GM21447 (cell line): Measurements from ENCODE around the gene SLC7A5.
"Not testable (repeated sequence)": the region's sequence is repeated elsewhere in the genome, so short reads cannot be mapped to it uniquely, and the experiment has no call there.

Experiments used
- ATAC-seq: cut with Tn5 transposase; IDR thresholded peaks from one replicate; pipeline ENCODE4 v1.9.1; 2021; ENCODE audit not compliant: unreplicated experiment

SLC7A5 gene

DNA sequence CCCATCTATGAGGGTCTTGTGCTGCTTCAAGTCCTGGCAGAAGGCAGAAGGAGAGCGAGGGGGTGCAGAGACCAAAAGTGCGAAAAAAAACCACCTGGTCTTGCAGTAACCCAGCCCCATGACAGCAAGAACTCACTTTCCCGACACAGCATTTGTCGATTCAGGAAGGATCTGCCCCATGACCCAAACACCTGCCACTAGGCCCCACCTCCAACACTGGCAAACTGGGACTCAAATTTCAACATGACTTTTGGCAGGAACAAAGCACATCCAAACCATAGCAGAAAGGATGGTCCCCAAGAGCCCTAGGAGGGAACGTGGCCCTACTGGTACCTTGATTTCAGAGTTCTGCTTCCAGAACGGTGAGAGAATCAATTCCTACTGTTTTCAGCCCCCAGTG is 68.8 kb downstream of the SLC7A5 start:
- ATAC-seq = no peak

DNA sequence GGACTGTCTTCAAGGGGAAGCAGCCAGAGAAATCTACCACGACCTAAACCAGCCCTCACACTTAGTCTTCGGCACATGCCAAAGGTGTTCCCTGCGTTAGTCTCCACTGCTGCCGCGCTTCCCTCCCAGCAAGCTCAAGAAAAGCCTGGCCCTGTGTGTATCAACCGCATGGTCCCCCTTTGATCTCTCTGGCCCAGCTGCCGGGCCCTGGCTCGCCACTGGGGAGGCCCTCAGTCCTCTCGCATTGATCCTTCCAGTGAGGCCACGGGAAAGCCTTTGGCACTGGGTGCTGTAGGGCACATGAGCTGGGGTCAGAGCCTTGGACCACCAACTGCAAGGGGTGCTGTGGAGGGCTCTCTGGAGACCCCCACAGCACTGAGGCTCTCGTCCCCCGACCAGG is 74.0 kb downstream of the SLC7A5 start:
- ATAC-seq = no peak

DNA sequence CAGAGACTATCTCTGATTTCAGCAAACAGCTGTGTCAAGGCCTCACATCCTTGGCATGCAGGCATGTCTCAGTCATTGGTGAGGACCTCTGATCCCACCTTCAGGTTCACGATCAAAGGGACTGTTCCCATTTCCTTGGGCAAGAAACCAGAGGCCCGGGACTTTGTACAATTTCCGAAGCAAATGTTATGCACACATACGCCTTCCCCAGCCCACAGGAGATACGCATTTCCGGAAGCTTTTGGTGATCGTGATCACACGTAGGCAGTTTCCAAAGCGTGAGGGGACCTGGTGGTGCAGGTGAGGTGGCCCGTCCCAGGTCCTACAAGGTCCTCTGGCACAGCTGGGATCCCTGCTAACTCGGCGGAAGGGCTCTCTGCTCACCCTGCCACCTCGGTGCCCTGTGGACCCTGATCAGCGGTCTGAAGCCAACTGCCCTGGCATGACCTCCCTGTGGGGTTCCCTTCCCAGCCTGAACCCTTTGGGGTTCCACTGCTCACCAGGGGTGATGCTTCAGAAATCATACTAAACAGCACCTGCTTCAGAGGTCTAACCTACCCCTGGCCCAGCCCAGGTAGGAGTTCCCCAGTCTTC is 74.7 kb downstream of the SLC7A5 start:
- no peak for ATAC-seq

DNA sequence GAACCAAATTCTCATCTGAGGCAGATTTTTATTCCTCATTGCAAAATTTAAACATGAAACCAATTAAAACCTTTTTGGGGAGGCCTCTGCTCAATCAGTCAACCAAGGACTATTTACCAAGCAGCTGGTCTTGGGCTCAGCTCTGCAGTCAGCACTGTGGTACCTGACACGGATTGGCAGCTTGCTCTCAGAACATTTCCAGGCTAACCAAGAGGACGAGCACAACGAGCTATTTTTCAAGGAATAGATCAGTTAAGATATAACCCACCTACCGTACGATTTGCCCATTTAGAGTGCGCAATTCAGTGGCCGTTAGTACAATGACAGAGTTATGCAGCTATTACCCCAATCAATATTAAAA is 77.1 kb downstream of the SLC7A5 start:
- no peak for ATAC-seq

DNA sequence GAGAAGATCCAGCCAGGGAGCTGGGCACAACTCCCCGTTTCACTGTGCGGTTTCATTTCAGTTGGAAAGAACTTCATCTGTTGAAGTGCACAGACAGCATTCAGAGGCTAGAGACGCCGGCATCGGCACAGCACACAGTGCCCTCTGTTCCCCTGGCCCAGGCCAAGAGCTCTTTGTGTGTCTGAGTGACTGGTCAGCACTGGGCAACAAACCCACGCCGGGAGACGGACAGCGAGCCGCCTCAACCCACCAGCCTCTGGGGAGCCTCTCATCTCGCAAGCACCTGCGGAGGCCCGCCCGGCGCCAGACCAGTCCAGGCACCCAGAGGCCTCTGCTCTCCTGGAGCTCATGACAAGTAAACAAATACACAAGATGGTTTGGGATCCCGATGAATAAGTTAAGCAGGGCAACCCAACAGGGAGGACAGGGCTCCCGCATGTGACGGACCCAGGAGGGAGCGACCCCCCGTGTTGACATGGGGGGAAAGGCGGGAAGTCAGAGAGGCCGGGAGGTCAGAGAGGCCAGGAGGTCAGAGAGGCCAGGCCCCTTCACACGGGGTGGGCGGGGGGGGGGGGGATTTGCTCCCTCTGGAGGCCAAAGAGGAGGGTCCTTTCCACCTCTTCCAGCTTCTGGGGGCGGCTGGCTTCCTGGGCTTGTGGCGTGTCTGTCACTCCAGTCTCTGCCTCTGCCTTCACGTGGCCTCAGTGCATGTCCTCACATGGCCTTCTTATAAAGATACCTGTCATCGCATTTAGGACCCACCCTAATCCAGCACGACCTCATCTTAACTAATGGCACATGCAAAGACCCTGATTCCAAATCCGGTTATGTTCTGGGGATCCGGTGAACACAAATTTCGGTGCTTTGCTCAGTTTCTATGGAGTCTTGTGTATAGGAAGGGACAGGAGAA is 77.8 kb downstream of the SLC7A5 start:
- ATAC-seq = no peak

DNA sequence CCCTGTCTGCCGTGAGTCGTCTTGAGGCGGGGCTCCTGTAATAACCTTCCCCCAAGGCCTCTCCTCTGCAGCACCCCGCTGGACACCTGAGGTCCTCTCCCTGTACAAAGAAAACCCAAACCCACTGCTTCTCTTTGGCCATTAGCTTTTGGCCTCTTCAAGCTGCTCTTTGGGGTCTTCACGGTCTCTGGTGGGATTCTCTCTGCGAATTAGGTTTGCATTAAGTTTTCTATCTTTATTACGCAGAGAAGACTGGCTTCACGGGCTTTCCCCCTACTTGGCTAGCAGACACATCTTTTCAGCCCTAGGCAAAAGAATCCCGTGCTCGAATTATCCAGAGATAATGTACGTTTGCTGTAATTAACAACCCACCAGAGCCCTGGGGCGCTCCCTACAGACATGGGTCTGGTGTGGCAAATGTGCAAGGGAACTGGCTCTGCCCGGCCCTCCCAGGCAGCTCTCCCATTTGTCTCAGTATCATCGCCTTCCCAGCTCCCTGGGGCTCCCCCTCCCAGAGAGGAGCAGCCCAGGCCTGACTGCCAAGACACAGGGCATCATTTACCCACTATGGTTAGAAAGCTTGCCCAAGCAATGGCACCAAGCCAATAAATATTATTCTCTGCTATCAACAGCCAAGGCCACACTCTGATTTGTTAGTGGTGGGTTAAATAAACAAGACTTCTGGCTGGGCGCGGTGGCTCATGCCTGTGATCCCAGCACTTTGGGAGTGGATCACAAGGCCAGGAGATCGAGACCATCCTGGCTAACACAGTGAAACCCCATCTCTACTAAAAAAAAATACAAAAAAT is 78.8 kb downstream of the SLC7A5 start:
- no peak for ATAC-seq

DNA sequence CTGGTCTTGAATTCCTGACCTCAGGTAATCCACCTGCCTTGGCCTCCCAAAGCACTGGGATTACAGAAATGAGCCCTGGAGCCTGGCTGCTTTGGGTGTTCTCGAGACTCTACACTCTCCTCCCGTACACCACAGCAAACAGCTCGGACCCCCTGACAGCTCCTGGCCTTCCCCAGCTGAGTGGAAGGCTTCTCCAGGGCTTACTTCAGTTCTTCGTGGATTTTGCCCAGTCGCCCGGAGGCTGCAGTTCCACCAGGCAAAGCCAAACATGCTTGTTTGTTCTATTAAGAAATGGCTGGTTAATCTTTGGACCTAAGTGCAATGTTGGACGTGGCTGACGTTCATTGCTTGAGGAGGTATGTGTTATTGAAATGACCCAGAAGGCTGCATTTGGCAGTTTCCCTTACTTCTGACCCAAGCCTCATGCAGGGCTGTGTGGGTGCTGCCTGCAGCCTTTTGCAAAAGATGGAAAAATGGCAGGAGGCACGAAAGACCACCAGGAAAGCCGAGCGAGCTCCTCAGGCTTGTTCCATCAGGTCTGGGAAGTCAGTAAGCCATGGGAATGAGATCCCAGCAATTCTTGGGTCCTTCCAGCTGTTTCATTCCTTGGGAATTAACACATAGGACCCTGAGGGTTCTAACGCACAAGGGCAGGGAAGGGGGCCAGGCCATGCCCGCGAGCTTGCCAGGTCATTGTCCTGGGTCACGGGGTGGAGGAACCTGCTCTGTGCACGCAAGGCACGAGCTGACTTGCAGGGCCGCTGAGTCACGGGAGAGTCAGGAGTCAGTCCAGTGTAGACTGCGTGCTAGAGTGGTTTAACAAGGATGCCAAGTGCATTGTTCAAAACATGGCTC is 79.6 kb downstream of the SLC7A5 start:
- no peak for ATAC-seq

DNA sequence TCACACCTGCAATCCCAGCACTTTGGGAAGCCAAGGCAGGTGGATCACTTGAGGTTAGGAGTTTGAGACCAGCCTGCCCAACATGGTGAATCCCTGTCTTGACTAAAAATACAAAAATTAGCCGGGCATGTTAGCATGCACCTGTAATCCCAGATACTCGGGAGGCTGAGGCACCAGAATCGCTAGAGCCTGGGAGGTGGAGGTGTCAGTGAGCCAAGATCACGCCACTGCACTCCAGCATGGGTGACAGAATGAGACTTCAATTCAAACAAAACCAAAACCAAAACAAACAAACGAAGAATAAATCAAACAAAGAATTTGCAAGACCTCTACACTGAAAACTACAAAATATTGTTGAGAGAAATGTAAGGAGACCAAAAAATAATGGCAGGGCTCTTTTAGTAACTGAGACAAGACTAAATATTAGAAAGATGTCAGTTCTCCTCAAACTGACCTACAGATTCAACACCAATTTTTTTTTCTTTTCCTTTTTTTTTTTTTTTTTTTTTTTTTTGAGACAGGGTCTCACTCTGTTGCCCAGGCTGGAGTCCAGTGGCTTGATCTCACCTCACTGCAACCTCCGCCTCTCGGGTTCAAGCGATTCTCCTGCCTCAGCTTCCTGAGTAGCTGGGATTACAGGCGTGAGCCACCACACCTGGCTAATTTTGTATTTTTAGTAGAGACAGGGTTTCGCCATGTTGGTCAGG is 80.4 kb downstream of the SLC7A5 start:
- not testable (repeated sequence) for ATAC-seq

DNA sequence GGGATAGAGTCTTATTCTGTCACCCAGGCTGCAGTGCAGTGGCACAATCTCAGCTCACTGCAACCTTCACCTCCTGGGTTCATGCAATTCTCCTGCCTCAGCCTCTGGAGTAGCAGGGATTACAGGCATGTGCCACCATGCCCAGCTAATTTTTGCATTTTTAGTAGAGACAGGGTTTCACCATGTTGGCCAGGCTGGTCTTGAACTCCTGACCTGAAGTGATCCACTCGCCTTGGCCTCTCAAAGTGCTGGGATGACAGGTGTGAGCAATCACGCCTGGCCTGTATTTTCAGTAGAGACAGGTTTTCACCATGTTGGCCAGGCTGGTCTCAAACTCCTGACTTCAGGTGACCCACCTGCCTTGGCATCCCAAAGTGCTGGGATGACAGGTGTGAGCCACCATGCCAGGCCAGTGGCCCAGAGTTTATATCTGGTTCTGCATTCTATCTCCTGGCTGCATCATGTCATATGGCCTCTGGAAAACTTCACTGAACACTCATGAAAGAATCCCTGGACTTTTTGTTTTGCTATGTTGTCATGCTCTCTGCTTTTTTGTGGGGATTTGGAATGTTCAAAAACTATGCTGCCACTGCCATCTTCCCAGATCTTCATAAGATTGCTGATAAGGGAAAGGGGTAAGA is 81.7 kb downstream of the SLC7A5 start:
- not testable (repeated sequence) for ATAC-seq

DNA sequence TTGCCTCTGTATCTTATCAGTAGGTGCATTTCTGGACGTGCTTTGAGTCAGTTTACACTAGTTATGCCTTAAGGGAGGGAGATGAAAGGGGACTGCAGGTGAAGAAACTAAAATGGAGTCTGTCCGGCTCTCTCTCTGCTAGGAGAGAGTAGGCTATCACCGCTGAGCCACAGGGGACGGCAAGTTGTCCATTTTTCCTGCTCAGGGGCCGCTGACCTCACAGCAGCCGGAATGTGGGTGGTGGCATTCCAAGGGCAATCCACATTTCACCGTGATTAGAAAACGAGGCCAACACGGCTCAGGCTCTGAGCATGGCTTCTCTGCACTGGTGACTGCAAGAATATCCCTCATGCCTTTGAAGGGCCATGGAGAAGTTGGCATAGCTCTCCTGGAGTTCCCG is 84.5 kb downstream of the SLC7A5 start:
- no peak for ATAC-seq

DNA sequence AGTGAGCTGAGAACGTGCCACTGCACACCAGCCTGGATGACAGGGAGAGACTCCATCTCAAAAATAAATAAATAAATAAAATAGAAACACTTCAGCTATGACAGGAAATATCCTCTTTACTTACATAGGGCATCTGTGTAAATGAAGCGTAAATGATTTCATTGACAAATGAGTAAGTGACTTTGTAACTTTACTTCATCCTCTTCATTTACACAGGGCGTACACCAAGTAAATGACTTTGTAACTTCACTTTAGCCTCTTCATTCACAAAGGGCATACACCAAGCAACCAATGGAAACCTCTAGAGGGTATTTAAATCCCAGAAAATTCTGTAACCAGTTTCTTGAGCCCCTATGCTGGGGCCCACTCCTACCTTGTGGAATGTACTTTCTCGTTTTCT is 87.3 kb downstream of the SLC7A5 start:
- no peak for ATAC-seq

DNA sequence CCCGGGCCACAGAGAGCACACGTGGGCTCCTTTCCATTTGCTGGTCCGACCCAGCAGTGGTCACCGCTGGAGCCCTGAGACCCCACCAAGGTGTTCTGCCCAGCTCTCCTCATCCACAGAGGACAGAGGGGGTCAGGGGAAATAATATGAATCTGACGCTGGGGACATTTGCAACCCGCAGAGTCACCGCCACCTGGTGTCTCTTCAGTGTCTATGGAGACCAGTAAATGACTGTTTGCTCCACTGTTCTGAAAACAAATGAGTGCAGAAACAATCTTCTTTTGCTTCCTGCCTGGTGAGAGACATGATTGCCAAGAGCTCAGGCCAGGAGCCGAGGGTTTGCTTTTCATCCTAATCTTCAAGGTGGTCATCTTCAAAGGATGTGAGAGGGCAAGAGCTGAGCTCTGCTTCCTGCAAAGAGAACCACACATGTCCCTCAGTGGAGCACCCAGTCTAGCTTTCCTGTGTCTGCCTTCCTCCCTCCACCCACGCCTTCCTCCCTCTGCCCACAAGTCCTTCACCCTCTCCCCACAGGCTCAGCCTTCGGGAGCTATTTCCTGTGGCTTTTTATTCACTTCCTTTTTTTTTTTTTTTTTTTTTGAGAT is 88.8 kb downstream of the SLC7A5 start:
- peak; percentile 32 for ATAC-seq
